GM12872 (cell line): ENCODE data around the gene CYP39A1.

ENCODE experiments used
- TF ChIP-seq, protein P1 (sequence below): IDR thresholded peaks from 3 replicates; pipeline ENCODE4 v1.5.1; 2011; ENCODE audit warnings: low read depth, mild to moderate bottlenecking, low read length, moderate library complexity; ENCODE audit not compliant: insufficient read depth

Gene CYP39A1, protein sequence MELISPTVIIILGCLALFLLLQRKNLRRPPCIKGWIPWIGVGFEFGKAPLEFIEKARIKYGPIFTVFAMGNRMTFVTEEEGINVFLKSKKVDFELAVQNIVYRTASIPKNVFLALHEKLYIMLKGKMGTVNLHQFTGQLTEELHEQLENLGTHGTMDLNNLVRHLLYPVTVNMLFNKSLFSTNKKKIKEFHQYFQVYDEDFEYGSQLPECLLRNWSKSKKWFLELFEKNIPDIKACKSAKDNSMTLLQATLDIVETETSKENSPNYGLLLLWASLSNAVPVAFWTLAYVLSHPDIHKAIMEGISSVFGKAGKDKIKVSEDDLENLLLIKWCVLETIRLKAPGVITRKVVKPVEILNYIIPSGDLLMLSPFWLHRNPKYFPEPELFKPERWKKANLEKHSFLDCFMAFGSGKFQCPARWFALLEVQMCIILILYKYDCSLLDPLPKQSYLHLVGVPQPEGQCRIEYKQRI

DNA sequence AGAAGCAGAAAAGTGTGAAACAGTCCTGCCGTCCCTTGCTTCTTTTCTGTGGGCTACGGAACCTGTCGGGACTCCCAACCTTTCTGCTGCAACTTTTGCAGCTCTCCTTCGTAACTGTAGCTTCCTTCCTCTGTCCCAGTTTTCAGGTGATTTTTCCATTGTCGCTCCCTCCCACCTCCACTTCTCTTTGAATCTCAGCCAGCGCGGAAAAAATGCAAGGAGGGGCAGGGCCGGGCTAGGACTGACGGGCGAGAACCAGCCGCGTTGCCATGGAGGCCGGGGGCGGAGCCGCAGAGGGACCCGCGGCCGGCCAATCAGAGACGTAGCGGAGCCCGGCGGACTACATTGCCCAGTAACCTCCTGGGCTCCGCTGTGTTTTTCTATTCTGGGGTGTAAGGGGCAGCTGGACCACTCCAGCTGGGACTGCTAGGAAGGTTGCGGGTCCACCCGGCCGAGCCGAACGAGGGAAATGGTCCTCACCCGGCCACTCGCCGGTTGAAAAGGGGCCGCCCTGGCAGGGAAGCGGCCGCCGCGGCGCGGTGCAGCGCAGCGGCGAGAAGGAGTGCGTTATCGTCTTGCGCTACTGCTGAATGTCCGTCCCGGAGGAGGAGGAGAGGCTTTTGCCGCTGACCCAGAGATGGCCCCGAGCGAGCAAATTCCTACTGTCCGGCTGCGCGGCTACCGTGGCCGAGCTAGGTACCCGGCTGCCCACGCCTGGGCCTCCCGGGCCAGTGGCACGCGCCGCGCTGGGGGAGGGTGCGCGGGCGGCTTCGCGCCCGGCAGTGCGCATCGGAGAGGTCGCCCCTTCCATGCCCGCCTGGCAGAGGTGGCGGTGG is at the start of gene CYP39A1, which contains the start of gene SLC25A27:
Gene CYP39A1, minus strand, starts transcription at position 216 of the 836 bp plus-strand sequence. CDS start 236 bp downstream, outside the sequence.
Gene SLC25A27, plus strand, starts transcription at position 373 of the 836 bp plus-strand sequence. Its CDS starts 218 bp downstream, at position 591.
- TF ChIP-seq, protein P1, sequence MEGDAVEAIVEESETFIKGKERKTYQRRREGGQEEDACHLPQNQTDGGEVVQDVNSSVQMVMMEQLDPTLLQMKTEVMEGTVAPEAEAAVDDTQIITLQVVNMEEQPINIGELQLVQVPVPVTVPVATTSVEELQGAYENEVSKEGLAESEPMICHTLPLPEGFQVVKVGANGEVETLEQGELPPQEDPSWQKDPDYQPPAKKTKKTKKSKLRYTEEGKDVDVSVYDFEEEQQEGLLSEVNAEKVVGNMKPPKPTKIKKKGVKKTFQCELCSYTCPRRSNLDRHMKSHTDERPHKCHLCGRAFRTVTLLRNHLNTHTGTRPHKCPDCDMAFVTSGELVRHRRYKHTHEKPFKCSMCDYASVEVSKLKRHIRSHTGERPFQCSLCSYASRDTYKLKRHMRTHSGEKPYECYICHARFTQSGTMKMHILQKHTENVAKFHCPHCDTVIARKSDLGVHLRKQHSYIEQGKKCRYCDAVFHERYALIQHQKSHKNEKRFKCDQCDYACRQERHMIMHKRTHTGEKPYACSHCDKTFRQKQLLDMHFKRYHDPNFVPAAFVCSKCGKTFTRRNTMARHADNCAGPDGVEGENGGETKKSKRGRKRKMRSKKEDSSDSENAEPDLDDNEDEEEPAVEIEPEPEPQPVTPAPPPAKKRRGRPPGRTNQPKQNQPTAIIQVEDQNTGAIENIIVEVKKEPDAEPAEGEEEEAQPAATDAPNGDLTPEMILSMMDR: no peak

DNA sequence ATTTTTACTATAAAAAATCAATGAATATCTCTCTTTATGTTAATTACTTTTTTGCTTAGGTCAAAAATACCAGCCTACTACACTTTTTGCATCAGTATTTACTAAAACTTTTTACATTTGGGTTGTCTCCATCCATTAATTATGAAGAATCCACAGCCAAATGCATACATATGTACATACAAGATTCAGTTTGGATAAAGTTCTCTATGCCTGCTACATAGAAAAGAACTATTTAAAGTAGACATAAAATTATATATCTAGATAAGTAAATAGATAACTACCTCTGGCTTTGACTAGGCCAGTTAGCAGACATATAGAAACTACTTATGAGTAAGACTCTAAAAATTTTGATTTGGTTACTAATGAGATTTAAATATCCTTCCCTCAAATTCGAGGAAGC is 47.4 kb upstream of the CYP39A1 start:
- TF ChIP-seq, protein P1: no peak

DNA sequence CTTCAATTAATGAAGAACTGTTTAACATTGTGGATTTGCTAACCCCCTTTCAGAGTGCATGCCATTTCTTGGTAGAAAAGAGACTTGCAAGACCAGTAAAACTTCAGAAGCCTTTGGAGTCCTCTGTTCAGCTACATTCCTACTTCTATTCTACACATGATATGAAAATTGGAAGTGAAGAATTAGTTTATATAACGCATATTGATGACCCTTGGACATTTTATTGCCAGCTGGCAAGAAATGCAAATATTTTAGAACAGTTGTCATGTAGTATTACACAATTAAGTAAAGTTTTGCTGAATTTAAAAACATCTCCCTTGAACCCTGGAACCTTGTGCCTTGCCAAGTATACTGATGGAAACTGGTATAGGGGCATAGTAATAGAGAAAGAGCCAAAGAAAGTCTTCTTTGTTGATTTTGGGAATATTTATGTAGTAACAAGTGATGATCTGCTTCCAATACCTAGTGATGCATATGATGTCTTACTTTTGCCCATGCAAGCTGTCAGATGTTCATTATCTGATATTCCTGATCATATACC is 38.4 kb upstream of the CYP39A1 start:
- TF ChIP-seq, protein P1: no peak

DNA sequence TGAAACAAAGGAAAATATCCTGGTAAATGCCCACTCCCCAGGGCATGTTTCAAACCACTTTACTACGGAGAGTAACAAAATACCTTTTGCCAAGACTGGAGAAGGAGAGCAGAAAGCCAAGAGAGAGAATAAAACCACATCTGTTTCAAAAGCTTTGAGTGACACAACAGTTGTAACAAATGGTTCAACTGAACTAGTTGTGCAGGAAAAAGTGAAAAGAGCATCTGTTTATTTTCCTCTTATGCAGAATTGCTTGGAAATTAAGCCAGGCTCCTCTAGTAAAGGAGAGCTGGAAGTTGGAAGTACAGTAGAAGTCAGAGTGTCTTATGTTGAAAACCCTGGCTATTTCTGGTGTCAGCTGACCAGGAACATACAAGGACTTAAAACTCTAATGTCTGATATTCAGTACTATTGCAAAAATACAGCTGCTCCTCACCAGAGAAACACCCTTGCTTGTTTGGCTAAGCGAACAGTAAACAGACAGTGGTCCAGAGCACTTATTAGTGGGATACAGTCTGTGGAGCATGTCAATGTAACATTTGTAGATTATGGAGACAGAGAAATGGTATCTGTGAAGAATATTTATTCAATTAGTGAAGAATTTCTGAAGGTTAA is 37.6 kb upstream of the CYP39A1 start:
- TF ChIP-seq, protein P1: no peak

DNA sequence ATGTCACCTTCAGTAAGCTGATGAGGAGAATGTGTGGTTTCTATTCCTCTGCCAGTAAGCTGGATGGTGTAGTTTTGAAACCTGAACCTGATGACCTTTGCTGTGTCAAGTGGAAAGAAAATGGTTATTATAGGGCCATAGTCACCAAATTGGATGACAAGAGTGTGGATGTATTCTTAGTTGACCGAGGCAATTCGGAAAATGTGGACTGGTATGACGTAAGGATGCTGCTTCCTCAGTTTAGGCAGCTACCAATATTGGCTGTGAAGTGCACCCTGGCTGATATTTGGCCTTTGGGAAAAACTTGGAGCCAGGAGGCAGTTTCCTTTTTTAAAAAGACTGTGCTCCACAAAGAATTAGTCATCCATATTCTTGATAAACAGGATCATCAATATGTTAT is 37.0 kb upstream of the CYP39A1 start:
- TF ChIP-seq, protein P1: no peak

DNA sequence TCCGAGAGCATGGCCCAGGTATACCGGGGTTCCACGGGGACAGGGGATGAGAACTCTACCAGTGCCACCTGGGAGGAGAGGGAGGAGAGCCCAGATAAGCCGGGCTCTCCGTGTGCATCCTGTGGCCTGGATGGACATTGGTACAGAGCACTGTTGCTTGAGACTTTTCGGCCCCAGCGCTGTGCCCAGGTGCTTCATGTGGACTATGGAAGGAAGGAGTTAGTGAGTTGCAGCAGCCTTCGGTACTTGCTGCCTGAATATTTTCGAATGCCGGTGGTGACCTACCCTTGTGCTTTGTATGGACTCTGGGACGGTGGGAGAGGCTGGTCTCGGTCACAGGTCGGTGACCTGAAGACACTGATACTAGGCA is 36.3 kb upstream of the CYP39A1 start:
- TF ChIP-seq, protein P1: no peak
